Spinal cord (tissue), 10 donors: ENCODE results near the gene KIAA0825. TPM values are rescaled to one million over a fixed set of nuclear protein-coding genes. Genes with fewer than 3 reads are reported as not detected.
A peak's percentile ranks its signal among the peaks of the same experiment; 100 is the strongest.

Experiments
- DNase-seq, 6 donors: peaks; one replicate each; pipeline versions ENCODE4 v3.0.0 to v3.0.0-alpha.2; 2013 to 2015; ENCODE audit warnings: low spot score in 6 of 6, low read depth in 4 of 6
- H3K27ac ChIP-seq: one replicate; pipeline ENCODE4 v1.5.1; 2013; ENCODE audit warnings: low read depth, low read length, control low read depth
- H3K27me3 ChIP-seq: one replicate; pipeline ENCODE4 v1.6.1; 2013; ENCODE audit warnings: low read length; ENCODE audit not compliant: control insufficient read depth, insufficient read depth
- H3K36me3 ChIP-seq: one replicate; pipeline ENCODE4 v1.6.1; 2013; ENCODE audit warnings: low read length; ENCODE audit not compliant: control insufficient read depth, insufficient read depth
- H3K4me1 ChIP-seq: one replicate; pipeline ENCODE4 v1.6.1; 2013; ENCODE audit warnings: low read length; ENCODE audit not compliant: control insufficient read depth, insufficient read depth
- H3K4me3 ChIP-seq: one replicate; pipeline ENCODE4 v1.5.1; 2013; ENCODE audit warnings: low read depth, low read length, control low read depth
- H3K9me3 ChIP-seq: one replicate; pipeline ENCODE4 v1.6.1; 2013; ENCODE audit warnings: low read length; ENCODE audit not compliant: control insufficient read depth, insufficient read depth
- WGBS: methylation state at CpG from one replicate; pipeline ENCODE4 v1.1.5; 2013; ENCODE audit warnings: missing lambda C conversion rate; ENCODE audit not compliant: insufficient coverage; 5-methylcytosine and 5-hydroxymethylcytosine counted together
- polyA plus RNA-seq, 2 donors: library from polyadenylated mRNA; unstranded; fragments of 120-200 nt; gene quantifications; one replicate each; pipeline ENCODE4 v1.2.1, GENCODE V29; 2013; ENCODE audit not compliant: insufficient read length in 2 of 2
- total RNA-seq, 2 donors: library from RNA; depleted of rRNA in 1 of 2; stranded (reverse); fragments of 120-200 nt in 1 of 2; fragments of >200 nt in 1 of 2; gene quantifications; one replicate each; pipeline versions ENCODE4 v1.2.3 to v1.2.4, GENCODE V29; 2013 to 2014
- donor health status: healthy.

KIAA0825 gene
- total and polyA plus RNA-seq, 4 donors, result 2.9 to 20.9 (median 8.4) TPM

GRCh38 chr5:94374336-94374735 lies 244.1 kb downstream of the KIAA0825 start:
- no peaks in the 10 kb centered on the region for H3K4me1 ChIP-seq
- DNase-seq, result no peak

GRCh38 chr5:94367900-94368299 lies 250.5 kb downstream of the KIAA0825 start:
- no peak for DNase-seq
- H3K36me3 ChIP-seq, result no peaks in the 10 kb centered on the region
- WGBS, result no CpG with 5 or more reads among the region's 2 CpGs
- H3K4me1 ChIP-seq, result no peaks in the 10 kb centered on the region
- no peak overlapping the region for H3K4me3 ChIP-seq
- no peaks in the 10 kb centered on the region for H3K27me3 ChIP-seq
- no peaks in the 10 kb centered on the region for H3K9me3 ChIP-seq
- H3K27ac ChIP-seq, result no peak overlapping the region

More at GRCh38 chr5:94374336-94374735, 244.1 kb downstream of the KIAA0825 start:
- H3K27me3 ChIP-seq, result no peaks in the 10 kb centered on the region
- no peak overlapping the region for H3K27ac ChIP-seq
- no peaks in the 10 kb centered on the region for H3K36me3 ChIP-seq
- no peak overlapping the region for H3K4me3 ChIP-seq
- no peaks in the 10 kb centered on the region for H3K9me3 ChIP-seq

- 68% methylated on average over 4 of the region's 4 CpGs for WGBS
Measured at GRCh38 chr5:94366811-94367210, 251.6 kb downstream of the KIAA0825 start.

GRCh38 chr5:94362857-94363256 lies 255.5 kb downstream of the KIAA0825 start:
- no CpG with 5 or more reads among the region's 1 CpG for WGBS
- DNase-seq, result no peak
- Histone ChIP-seq H3K4me1 (no peaks in the 10 kb centered on the region), H3K27me3 (no peaks in the 10 kb centered on the region), H3K36me3 (no peaks in the 10 kb centered on the region), H3K27ac (no peak overlapping the region), H3K9me3 (no peaks in the 10 kb centered on the region), H3K4me3 (no peak overlapping the region)

More at GRCh38 chr5:94366811-94367210, 251.6 kb downstream of the KIAA0825 start:
- no peak for DNase-seq
- no peaks in the 10 kb centered on the region for H3K9me3 ChIP-seq
- no peak overlapping the region for H3K27ac ChIP-seq
- H3K4me3 ChIP-seq, result no peak overlapping the region
- H3K27me3 ChIP-seq, result no peaks in the 10 kb centered on the region
- H3K36me3 ChIP-seq, result no peaks in the 10 kb centered on the region
- no peaks in the 10 kb centered on the region for H3K4me1 ChIP-seq

GRCh38 chr5:94361832-94362796 lies 256.3 kb downstream of the KIAA0825 start:
- no peaks in the 10 kb centered on the region for H3K36me3 ChIP-seq
- no peaks in the 10 kb centered on the region for H3K9me3 ChIP-seq
- H3K27me3 ChIP-seq, result no peaks in the 10 kb centered on the region
- H3K4me1 ChIP-seq, result no peaks in the 10 kb centered on the region
- H3K4me3 ChIP-seq, result no peak overlapping the region
- no peak overlapping the region for H3K27ac ChIP-seq
- DNase-seq, result peak in 2 of 6 donors; percentile 7 to 37
- 60% methylated on average over 3 of the region's 5 CpGs for WGBS

- WGBS, result no CpG with 5 or more reads among the region's 1 CpG
- no peaks in the 10 kb centered on the region for H3K9me3 ChIP-seq
- no peak overlapping the region for H3K4me3 ChIP-seq
- no peaks in the 10 kb centered on the region for H3K36me3 ChIP-seq
- DNase-seq, result peak in 2 of 6 donors; percentile 11 to 57
- H3K27ac ChIP-seq, result no peak overlapping the region
- H3K4me1 ChIP-seq, result no peaks in the 10 kb centered on the region
- no peaks in the 10 kb centered on the region for H3K27me3 ChIP-seq
Measured at GRCh38 chr5:94361161-94361560, 257.2 kb downstream of the KIAA0825 start.

- WGBS, result 100% methylated on average over 1 of the region's 4 CpGs
- Histone ChIP-seq H3K9me3 (no peaks in the 10 kb centered on the region), H3K27ac (no peak overlapping the region), H3K27me3 (no peaks in the 10 kb centered on the region), H3K36me3 (no peaks in the 10 kb centered on the region), H3K4me1 (no peaks in the 10 kb centered on the region), H3K4me3 (no peak overlapping the region)
- DNase-seq, result no peak
Measured at GRCh38 chr5:94360382-94361130, 257.8 kb downstream of the KIAA0825 start.

GRCh38 chr5:94359880-94360279 lies 258.5 kb downstream of the KIAA0825 start:
- Histone ChIP-seq H3K4me3 (no peak overlapping the region), H3K36me3 (no peaks in the 10 kb centered on the region), H3K4me1 (no peaks in the 10 kb centered on the region), H3K27ac (no peak overlapping the region), H3K9me3 (no peaks in the 10 kb centered on the region), H3K27me3 (no peaks in the 10 kb centered on the region)
- no CpG with 5 or more reads among the region's 3 CpGs for WGBS
- no peak for DNase-seq

- Histone ChIP-seq H3K4me1 (no peaks in the 10 kb centered on the region), H3K36me3 (no peaks in the 10 kb centered on the region), H3K27me3 (no peaks in the 10 kb centered on the region), H3K4me3 (no peak overlapping the region), H3K9me3 (no peaks in the 10 kb centered on the region), H3K27ac (no peak overlapping the region)
- DNase-seq, result no peak
Measured at GRCh38 chr5:94355811-94356210, 262.6 kb downstream of the KIAA0825 start.
